Activated naive CD4-positive, alpha-beta T cell (primary cell): ENCODE results near the gene ZNF575.
"Not testable (repeated sequence)": the region's sequence is repeated elsewhere in the genome, so short reads cannot be mapped to it uniquely, and the experiment has no call there.

Experiments
- DNase-seq, 4 experiments: peaks; one replicate each; lab custom pipeline; 2025; lab: John Stamatoyannopoulos, UW

The ZNF575 gene

DNA sequence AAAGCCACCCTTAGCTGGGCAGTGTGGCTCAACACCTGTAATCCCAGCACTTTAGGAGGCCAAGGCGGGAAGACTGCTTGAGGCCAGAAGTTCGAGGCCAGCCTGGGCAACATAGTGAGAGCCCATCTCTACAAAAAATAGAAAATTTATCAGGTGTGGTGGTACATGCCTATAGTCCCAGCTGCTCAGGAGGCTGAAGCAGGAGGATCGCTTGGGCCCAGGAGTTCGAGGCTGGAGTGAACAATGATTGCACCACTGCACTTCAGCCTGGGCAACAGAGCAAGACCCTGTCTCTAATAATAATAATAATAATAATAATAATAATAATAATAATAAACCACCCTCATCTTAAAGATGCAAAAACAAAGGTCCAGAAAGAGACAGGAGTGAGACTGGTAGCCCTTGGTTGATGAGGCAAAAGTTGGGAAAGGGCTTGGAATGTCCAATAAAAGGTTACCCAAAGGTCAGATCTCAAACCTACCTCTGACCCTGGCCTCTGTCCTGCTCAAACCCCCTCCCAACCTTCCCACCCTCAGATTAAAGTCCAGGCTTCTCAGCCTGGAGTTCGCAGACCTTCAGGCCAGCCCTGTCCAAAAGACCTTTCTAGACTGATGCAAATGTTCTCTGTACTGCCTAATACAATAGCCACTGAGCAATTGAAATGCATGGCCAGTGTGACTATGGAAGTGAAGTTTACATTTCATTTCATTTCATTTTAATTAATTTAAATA, 9.1 kb downstream of the ZNF575 start:
- no peak for DNase-seq

GRCh38 chr19:43544077-43544476, 11.1 kb downstream of the ZNF575 start:
- no peak for DNase-seq

DNA sequence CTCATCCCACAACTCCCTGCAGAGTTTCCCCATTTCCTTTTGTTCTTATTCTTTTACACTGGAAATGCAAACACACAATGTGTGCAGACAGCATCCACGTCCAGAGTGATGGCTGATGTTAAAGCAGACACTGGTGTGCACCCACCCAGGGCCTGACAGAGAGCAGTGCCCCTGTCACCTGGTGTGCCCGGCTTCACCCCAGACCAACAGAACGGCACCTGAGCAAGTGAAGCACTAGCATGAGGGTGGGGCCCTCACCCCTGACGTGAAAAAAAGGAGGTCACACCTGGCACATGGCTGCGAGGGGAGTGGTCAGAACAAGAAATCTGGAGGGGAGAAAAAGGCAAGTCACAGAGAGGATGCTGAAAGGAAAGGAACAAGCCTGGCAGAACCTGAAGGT, 12.3 kb downstream of the ZNF575 start:
- DNase-seq = no peak

GRCh38 chr19:43545981-43546380, 13.0 kb downstream of the ZNF575 start:
- no peak for DNase-seq

- no peak for DNase-seq
These were observed 13.6 kb downstream of the ZNF575 start for GRCh38 chr19:43546581-43546980.

- not testable (repeated sequence) for DNase-seq
These were observed 14.9 kb downstream of the ZNF575 start for GRCh38 chr19:43547926-43548325.

DNA sequence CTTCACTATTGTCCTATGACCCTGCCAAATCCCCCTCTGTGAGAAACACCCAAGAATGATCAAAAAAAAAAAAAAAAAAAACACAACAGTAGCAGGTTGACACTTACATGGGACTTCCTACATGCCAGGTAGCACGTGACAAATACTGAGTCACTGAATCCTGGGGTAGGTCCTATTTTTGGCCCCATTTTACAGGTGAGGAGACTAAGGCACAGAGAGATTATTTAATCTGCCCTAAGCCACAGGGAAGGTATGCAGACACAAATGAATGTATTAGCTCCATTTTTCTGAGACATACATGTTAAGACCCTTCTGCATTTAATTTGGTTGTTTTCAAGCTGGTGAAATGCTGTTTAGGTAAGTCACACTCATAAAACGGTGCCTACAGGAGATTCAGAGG, 15.7 kb downstream of the ZNF575 start:
- DNase-seq = no peak

GRCh38 chr19:43551399-43552197, 18.6 kb downstream of the ZNF575 start:
- DNase-seq = no peak

- no peak for DNase-seq
These were observed 19.1 kb downstream of the ZNF575 start for GRCh38 chr19:43552198-43552450.

DNA sequence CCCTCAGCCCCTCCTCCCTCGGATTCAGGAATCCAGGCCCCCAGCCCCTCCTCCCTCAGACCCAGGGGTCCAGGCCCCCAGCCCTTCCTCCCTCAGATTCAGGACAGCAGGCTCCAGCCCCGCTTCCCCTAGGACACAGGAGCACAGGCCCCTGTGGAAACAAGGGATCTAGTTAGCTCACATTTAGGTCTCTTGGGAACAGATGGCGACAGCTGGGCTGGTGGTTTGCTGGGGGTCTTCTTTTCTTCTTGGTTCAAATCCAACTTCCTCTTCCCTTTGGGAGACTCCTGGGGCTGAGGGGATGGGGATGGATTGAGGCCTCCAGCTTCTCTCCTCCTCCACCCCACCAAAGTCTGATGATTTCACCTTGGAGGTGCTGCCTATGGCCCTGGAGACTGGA, 19.6 kb downstream of the ZNF575 start:
- no peak for DNase-seq

- no peak for DNase-seq
These were observed 20.7 kb downstream of the ZNF575 start for GRCh38 chr19:43553656-43554055.

GRCh38 chr19:43554317-43554895, 21.4 kb downstream of the ZNF575 start:
- no peak for DNase-seq

DNA sequence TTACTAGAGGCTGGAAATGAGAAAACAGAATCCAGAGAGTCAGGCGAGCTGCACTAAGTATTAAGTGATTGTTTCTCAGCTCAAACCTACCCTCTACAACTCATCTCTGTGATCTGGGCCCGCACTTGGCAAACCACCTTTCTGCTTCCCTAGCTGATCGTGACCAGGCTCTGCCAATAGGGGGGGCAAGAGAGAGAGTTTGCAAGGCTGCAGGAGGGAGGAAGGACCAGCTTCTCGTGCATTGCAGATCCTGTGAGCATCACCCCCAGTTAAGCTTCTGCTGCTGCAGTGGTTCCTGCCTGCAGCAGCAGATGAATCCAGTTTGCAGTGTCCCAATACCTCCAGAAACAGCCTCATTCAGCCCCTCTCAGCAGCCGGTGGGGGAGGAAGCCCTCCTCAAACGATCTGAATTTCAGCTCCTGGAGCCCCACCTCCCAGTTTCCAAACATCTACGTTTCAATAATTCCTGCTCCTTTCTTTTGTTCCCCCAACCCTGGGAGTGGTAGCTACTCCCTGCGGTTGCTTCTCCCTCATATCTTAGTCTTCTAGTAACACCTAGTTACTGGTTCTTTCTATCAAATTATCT, 22.3 kb downstream of the ZNF575 start:
- peak; percentile 41 to 76 (median 62) for DNase-seq

- DNase-seq = no peak
These were observed 27.7 kb downstream of the ZNF575 start for GRCh38 chr19:43560687-43561086.

DNA sequence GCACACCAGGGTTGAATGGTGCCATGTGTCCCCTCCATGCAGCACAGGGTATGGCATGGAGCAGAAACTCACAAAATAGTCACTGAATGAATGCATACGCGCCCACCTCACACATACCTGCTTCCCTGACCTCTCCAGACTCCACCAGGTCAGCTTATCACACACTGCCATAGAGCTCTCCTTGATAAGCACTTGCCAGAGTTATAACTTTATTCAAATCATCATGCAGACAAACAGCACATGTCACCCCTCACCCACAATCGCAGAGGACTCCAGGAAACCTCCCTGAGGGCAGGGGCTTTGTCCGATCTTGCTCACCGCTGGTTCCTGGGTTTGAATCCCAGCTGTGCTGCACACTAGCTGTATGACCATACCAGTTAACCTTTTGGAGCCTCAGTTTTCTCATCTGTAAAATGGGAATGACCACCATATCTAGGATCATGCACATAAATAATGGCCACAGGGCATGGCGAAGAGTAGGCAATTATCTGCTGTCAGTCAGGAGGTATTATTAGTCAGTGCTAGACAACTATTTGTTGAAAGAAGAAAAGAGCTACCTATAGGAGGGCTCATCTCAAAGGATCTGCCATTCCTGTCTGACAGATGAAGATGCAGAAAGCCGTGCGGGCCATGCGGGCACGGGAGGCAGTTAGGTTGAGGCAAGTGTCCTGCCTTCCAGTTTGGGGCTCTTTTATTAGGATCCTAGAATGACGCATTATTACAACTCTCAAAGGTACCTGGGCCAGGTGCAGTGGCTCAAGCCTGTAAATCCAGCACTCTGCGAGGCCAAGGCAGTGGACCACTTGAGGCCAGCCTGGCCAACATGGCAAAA, 28.4 kb downstream of the ZNF575 start:
- no peak for DNase-seq

DNA sequence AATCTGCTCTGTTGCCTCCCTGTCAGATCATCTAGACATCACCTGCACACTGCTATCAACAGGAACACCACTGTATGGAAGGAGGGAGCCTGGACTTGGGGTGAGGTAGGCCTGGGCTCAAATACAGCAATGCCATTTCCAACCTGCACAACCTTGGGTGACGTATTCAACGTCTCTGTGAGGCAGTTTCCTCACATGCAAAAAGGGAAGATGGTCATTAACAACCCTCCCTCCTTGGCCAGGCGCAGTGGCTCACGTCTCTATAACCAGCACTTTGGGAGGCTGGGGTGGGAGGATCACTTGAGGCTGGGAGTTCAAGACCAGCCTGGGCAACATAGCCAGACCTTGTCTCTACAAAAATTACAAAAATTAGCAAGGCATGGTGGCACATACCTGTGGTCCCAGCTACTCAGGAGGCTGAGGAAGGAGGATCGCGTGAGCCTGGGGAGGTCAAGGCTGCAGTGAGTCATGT, 29.3 kb downstream of the ZNF575 start:
- no peak for DNase-seq

DNA sequence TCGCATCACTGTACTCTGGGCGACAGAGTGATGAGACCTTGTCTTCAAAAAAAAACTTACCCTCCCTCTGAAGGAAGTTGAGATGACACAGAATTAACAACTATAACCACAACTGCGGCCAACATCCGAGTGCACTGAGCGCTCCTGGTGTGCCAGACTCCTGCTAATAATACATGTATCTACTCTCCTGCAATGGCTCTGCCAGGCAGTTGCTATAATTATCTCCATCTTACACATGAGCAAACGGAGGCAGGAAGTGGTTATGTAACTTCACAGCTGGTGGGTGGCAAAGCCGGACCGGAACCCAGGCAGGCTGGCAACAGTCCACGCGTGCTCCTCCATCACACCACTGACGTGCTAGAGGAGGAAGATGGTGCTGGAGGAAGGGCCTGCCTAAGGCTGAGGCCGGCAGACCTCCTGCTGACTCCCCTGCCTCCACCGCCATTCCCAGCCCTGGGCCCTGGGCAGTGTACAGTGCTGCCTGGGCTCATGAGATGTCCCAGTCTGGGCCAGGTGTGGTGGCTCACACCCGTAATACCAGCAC, 29.8 kb downstream of the ZNF575 start:
- DNase-seq = peak in 3 of 4 experiments; percentile 20 to 62 (median 45)

GRCh38 chr19:43563816-43564457, 30.9 kb downstream of the ZNF575 start:
- DNase-seq = no peak

DNA sequence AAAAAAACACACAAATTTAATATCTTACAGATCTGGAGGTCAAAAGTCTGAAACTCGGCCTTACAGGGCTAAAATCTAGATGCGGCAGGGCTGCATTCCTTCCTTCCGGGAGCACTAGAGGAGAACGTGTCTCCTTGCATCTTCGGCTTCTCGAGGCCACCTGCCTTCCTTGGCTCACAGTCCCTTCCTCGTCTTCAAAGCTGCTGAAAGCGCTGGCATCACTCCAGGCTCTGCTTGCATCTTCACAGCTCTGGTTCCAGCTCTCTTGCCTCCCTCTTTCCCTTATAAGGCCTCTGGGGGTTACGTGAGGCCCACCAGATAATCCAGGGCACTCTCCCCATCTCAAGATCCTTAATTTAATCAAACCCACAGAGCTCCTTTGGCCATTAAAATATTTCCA, 31.8 kb downstream of the ZNF575 start:
- DNase-seq = no peak

GRCh38 chr19:43569657-43570056, 36.7 kb downstream of the ZNF575 start:
- no peak for DNase-seq

DNA sequence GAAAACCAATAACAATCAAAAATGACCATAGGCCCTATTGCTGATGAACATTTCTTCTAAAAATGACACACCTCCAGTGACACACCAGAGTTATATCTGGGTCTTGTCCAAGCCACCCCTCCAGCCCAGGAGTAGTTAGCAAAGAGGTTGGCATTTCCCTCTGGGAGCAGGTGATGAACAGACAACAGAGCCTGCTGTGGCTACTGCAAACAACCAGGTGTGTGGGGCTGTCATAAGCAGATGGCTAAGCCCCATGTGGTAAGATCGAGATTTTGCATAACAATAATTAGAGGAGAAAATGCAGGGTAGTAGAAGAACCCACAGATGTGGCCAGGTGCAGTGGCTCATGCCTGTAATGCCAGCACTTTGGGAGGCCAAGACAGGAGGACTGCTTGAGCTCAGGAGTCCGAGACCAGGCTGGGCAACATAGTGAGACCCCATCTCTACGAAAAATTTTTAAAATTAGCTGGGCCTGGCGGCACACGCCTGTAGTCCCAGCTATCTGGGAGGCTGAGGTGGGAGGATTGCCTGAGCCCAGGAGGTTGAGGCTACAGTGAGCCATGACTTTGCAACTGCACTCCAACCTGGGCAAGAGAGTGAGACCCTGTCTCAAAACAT, 37.3 kb downstream of the ZNF575 start:
- DNase-seq = no peak
